HG03175 (cell line): ENCODE results near the gene PHYHD1.
"Not testable (repeated sequence)": the region's sequence is repeated elsewhere in the genome, so short reads cannot be mapped to it uniquely, and the experiment has no call there.

Experiments used
- ATAC-seq: cut with Tn5 transposase; IDR thresholded peaks from one replicate; pipeline ENCODE4 v1.9.1; 2021; ENCODE audit warnings: mild to moderate bottlenecking, moderate library complexity; ENCODE audit not compliant: unreplicated experiment

The PHYHD1 gene

DNA sequence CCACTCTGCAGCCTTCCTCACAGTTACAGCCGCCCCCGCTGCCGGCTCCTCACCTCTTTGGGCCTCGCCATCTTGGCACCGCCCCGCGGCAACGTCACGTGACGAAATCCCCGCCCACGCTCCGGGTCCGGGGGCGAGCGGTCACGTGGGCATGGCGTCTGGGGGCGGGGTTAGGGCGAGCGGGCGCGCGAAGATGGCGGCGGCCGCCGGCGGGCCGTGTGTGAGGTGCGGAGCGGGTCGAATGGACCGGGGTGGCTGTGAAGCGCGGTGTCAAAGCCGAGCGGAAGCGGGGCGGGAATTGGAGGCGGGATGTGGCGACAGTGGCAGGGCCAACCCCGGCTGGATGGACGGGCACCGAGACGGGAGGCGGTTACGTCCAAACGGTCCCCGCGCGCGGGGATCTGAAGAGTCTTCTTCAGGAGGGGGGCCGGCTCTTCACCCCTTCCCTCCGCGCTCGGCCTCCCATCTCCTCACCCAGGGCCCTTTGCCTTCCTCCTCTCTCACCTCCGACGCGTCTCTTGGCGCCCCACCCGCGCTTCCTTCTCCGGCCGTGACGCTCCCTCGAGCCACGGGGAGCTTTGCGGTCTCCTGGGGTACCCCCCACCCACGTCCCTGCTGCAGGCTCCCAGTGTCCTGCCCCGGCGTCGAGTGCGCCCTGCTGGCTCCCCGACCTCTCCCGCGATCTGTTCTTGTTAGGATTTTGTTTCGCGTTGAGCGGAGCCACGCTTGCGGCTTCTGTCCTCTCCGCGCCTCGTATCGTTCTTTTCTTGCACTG, 26.9 kb downstream of the PHYHD1 start, which contains the start of the genes DOLK and NUP188:
Gene DOLK, minus strand, starts transcription at position 77 of the 775 bp plus-strand sequence. CDS start 300 bp downstream, outside the sequence.
Gene NUP188, plus strand, starts transcription at position 173 of the 775 bp plus-strand sequence. Its CDS starts 21 bp downstream, at position 194.
- peak; percentile 80 for ATAC-seq

GRCh38 chr9:128961403-128961802, 40.6 kb downstream of the PHYHD1 start:
- not testable (repeated sequence) for ATAC-seq

DNA sequence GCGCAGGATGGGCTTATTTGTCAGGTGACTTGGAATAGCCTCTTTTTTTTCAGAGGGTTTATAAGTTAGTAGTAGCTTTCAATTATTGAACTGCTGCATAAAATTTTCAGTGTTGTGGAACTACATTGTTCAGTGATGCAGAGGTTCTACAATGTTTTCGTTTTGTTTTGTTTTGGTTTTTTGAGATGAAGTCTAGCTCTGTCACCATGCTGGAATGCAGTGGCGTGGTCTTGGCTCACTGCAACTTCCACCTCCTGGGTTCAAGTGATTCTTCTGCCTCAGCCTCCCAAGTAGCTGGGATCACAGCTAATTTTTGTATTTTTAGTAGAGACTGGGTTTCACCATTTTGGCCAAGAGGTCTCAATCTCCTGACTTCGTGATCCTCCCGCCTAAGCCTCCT, 48.7 kb downstream of the PHYHD1 start:
- no peak for ATAC-seq

DNA sequence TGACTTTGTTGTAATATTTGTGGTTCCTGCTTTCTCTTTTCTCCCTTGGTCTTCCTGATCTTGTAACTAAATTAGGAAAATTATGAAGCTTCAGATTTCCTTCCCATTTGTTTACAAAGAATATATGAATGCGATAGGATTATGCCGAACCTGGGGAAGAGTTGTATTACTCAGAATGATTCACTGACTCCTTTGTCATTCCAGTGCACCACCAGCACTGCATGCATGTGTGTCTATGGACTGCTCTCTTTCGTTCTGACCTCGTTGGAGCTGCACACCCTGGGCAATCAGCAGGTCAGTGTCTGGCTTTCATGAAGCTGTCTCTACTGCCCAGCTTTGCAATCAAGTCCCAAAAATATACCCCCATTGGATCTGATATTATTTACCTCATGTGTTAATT, 52.2 kb downstream of the PHYHD1 start:
- ATAC-seq: no peak

- no peak for ATAC-seq
These were observed 58.3 kb downstream of the PHYHD1 start for GRCh38 chr9:128979111-128979510.

DNA sequence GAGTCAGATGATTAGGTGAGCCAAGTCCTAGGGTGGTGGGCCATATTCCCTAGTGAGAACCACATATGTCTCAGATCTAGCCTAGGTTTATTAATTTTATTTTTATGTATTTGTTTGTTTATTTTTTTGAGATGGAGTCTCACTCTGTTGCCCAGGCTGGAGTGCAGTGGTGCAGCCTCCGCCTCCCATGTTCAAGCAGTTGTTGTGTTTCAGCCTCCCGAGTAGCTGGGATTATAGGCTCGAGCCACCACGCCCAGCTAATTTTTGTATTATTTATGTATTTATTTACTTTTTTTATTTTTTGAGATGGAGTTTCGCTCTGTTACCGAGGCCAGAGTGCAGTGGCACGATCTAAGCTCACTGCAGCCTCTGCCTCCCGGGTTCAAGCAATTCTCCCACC, 62.8 kb downstream of the PHYHD1 start:
- ATAC-seq: no peak

DNA sequence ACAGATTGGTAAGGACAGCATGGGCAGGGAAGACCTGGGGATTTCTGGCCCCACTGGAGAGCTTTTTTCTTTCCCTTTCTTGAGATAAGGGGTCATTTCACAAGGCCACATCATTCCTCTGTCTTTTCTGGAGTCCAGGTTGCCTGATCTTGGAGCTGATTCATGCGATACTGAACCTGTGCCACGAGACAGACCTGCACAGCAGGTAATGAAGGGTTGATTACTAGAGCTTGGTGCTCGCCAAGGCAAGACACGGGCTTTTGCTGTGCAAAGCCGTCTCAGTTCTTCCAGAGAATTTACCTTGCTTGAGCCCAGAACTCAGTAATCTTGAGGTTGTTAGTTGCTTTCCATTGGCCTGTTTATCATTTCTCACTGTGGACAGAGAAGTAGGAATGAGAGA, 65.9 kb downstream of the PHYHD1 start:
- ATAC-seq: no peak

- ATAC-seq: no peak
These were observed 67.0 kb downstream of the PHYHD1 start for GRCh38 chr9:128987805-128988204.
